ENCODE results near the gene GFPT2. TPM values are rescaled to one million over a fixed set of nuclear protein-coding genes. Genes with fewer than 3 reads are reported as not detected.

Gene GFPT2
- polyA plus RNA-seq, 2 of the 4 experiments (the other 2 are of a cell fraction), result 24.4 to 38.0 TPM

DNA sequence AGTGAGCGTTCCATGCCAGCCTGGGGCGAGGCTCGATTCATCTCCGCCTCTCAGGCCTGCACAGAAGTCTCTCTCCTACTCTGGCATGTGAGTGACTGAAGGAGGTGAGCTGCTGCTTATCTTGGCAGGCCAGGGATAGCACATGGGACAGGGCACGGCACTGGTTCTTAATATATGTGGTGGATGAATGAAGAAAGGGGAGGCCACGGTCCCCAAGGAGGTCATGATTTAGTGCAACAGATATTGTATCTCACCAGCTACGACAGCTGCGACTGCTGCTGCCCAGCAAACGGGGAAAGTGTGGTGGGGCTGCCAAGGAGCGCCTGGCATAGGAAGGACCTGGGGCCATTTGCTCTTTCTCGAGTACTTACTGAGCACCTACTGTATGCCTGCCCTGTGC lies 41.9 kb downstream of the GFPT2 start (continued):
- TF ChIP-seq, protein P1, sequence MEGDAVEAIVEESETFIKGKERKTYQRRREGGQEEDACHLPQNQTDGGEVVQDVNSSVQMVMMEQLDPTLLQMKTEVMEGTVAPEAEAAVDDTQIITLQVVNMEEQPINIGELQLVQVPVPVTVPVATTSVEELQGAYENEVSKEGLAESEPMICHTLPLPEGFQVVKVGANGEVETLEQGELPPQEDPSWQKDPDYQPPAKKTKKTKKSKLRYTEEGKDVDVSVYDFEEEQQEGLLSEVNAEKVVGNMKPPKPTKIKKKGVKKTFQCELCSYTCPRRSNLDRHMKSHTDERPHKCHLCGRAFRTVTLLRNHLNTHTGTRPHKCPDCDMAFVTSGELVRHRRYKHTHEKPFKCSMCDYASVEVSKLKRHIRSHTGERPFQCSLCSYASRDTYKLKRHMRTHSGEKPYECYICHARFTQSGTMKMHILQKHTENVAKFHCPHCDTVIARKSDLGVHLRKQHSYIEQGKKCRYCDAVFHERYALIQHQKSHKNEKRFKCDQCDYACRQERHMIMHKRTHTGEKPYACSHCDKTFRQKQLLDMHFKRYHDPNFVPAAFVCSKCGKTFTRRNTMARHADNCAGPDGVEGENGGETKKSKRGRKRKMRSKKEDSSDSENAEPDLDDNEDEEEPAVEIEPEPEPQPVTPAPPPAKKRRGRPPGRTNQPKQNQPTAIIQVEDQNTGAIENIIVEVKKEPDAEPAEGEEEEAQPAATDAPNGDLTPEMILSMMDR (IDR thresholded peaks at IDR 0.05), result no peak

DNA sequence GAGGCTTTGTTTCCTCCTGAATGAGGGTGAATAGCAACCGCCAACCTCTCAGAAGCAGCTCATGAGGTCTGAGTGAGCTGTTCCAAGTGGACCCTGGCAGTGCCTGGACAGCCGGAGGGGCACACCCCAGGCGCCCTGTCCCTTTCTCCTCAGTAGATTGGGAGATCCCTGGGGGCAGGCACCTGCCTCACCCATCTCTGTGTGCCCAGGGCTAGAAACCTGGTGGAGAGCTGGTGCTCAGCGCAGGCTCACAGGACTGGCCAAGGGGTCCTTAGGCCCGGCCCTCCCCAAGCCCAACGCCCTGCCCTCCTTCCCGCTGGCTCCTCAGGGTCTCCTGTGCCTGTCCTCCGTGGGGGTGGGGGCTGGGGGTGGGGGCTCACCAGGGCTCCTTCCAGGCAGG lies 46.3 kb downstream of the GFPT2 start:
- TF ChIP-seq ZFP36 (IDR thresholded peaks at IDR 0.05; ENCODE audit: borderline replicate concordance, partially characterized antibody) (no peak), PHF8 (IDR thresholded peaks at IDR 0.05; ENCODE audit: borderline replicate concordance, low read depth) (no peak), FOSL2 (IDR thresholded peaks at IDR 0.05) (no peak), FOSL2 (CRISPR knock-in tag; IDR thresholded peaks at IDR 0.05) (no peak), RCOR1 (IDR thresholded peaks at IDR 0.05; ENCODE audit: low read depth, low read length) (no peak), FOSB (CRISPR knock-in tag; IDR thresholded peaks at IDR 0.05) (no peak), ZNF302 (CRISPR knock-in tag; IDR thresholded peaks at IDR 0.05) (no peak), TP53 (CRISPR knock-in tag; IDR thresholded peaks at IDR 0.05) (no peak), GATA3 (IDR thresholded peaks at IDR 0.05; ENCODE audit: borderline replicate concordance) (no peak), MAFK (IDR thresholded peaks at IDR 0.05; ENCODE audit: partially characterized antibody) (no peak), MAZ (IDR thresholded peaks at IDR 0.05; ENCODE audit: borderline replicate concordance, low read depth, low read length) (no peak), SMC3 (IDR thresholded peaks at IDR 0.05) (no peak), CHD2 (IDR thresholded peaks at IDR 0.05; ENCODE audit: low read length, partially characterized antibody) (no peak)
- TF ChIP-seq, protein P2, sequence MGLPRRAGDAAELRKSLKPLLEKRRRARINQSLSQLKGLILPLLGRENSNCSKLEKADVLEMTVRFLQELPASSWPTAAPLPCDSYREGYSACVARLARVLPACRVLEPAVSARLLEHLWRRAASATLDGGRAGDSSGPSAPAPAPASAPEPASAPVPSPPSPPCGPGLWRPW (IDR thresholded peaks at IDR 0.05), result no peak
- TF ChIP-seq, protein P3, sequence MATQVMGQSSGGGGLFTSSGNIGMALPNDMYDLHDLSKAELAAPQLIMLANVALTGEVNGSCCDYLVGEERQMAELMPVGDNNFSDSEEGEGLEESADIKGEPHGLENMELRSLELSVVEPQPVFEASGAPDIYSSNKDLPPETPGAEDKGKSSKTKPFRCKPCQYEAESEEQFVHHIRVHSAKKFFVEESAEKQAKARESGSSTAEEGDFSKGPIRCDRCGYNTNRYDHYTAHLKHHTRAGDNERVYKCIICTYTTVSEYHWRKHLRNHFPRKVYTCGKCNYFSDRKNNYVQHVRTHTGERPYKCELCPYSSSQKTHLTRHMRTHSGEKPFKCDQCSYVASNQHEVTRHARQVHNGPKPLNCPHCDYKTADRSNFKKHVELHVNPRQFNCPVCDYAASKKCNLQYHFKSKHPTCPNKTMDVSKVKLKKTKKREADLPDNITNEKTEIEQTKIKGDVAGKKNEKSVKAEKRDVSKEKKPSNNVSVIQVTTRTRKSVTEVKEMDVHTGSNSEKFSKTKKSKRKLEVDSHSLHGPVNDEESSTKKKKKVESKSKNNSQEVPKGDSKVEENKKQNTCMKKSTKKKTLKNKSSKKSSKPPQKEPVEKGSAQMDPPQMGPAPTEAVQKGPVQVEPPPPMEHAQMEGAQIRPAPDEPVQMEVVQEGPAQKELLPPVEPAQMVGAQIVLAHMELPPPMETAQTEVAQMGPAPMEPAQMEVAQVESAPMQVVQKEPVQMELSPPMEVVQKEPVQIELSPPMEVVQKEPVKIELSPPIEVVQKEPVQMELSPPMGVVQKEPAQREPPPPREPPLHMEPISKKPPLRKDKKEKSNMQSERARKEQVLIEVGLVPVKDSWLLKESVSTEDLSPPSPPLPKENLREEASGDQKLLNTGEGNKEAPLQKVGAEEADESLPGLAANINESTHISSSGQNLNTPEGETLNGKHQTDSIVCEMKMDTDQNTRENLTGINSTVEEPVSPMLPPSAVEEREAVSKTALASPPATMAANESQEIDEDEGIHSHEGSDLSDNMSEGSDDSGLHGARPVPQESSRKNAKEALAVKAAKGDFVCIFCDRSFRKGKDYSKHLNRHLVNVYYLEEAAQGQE (IDR thresholded peaks at IDR 0.05), result no peak
- TF ChIP-seq, protein P4, sequence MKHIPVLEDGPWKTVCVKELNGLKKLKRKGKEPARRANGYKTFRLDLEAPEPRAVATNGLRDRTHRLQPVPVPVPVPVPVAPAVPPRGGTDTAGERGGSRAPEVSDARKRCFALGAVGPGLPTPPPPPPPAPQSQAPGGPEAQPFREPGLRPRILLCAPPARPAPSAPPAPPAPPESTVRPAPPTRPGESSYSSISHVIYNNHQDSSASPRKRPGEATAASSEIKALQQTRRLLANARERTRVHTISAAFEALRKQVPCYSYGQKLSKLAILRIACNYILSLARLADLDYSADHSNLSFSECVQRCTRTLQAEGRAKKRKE (CRISPR knock-in tag; IDR thresholded peaks at IDR 0.05; ENCODE audit: low read depth), result no peak
- TF ChIP-seq, protein P5, sequence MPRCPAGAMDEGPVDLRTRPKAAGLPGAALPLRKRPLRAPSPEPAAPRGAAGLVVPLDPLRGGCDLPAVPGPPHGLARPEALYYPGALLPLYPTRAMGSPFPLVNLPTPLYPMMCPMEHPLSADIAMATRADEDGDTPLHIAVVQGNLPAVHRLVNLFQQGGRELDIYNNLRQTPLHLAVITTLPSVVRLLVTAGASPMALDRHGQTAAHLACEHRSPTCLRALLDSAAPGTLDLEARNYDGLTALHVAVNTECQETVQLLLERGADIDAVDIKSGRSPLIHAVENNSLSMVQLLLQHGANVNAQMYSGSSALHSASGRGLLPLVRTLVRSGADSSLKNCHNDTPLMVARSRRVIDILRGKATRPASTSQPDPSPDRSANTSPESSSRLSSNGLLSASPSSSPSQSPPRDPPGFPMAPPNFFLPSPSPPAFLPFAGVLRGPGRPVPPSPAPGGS (IDR thresholded peaks at IDR 0.05), result no peak
- no peak for DNase-seq (ENCODE audit: low read depth in 1 of 2, low spot score in 1 of 2)
- H3K4me2 ChIP-seq, result no peak overlapping the region
- H3K9me3 ChIP-seq, result no peaks in the 10 kb centered on the region
- H3K27ac ChIP-seq, result no peak overlapping the region
- H3K4me1 ChIP-seq, result no peaks in the 10 kb centered on the region
- POLR2A ChIA-PET, result no interaction called here
- ATAC-seq, result no peak
- no peak overlapping the region for H3K4me3 ChIP-seq
- CTCF ChIA-PET, result interaction anchor here (1.3 to 8.6 kb wide), 5 partner anchors 9 to 164 kb away, joined by 3 to 81 read pairs (median 36); no protein-coding TSS in a partner anchor
- FAIRE-seq, result no peak
- WGBS (ENCODE audit: missing lambda C conversion rate), result 86% methylated on average over 3 of the region's 8 CpGs
